Measurements from ENCODE around the gene EIF2AK2. TPM values are rescaled to one million over a fixed set of nuclear protein-coding genes. Genes with fewer than 3 reads are reported as not detected.

The EIF2AK2 gene
- total and polyA plus RNA-seq, 10 of the 15 experiments (the other 5 are each of a cell fraction or from before 2014, with no cell fraction given), result 16.2 to 81.4 (median 63.3) TPM

GRCh38 chr2:37171624-37171950, 14.8 kb upstream of the EIF2AK2 start:
- H3K4me2 ChIP-seq (ENCODE audit: control insufficient read depth, insufficient read depth), result no peak overlapping the region
- SMC1A ChIA-PET (ENCODE audit: uncharacterized antibody, unreplicated experiment), result interaction anchor here (0.6 to 1.5 kb wide), 2 partner anchors 67 to 706 kb away, joined by 3 read pairs; no protein-coding TSS in a partner anchor
- in situ Hi-C loops (cut with MboI), result no loop called here
- RAD21 ChIA-PET (ENCODE audit: unreplicated experiment), result no interaction called here
- no peaks in the 10 kb centered on the region for H4K20me1 ChIP-seq (ENCODE audit: control insufficient read depth, insufficient read depth)
- intact Hi-C loops (cut with micrococcal nuclease; ENCODE audit: unreplicated experiment), result no loop called here
- no peak overlapping the region for H2AFZ ChIP-seq (ENCODE audit: control insufficient read depth, low read depth, low read length)
- H3K36me3 ChIP-seq (ENCODE audit: control insufficient read depth in 2 of 2, insufficient read depth in 2 of 2, low read length in 1 of 2), result no peaks in the 10 kb centered on the region
- no peak overlapping the region for H3K27ac ChIP-seq (ENCODE audit: control insufficient read depth, insufficient read depth)
- H3K9ac ChIP-seq (ENCODE audit: control insufficient read depth, insufficient read depth, low read length), result no peak overlapping the region
- no peak for ATAC-seq
- no peaks in the 10 kb centered on the region for H3K9me3 ChIP-seq (replicated peaks; ENCODE audit: control insufficient read depth, insufficient read depth, low read length)
- H3K27me3 ChIP-seq (replicated peaks in 1 of 2; ENCODE audit: control insufficient read depth in 2 of 2, insufficient read depth in 2 of 2, low read length in 1 of 2), result no peaks in the 10 kb centered on the region
- no TSS peak for BruUV-seq (replicated peaks)
- no peaks in the 10 kb centered on the region for H3K79me2 ChIP-seq (ENCODE audit: control insufficient read depth, insufficient read depth, low read length)
- no peak for FAIRE-seq
- TF ChIP-seq FOS (IDR thresholded peaks at IDR 0.05; ENCODE audit: borderline replicate concordance, extremely low read depth, insufficient read length) (no peak), KAT2A (conservative IDR thresholded peaks at IDR 0.05; ENCODE audit: control insufficient read depth, low read depth, low read length) (no peak), IRF3 (IDR thresholded peaks at IDR 0.05) (no peak)
- no peak overlapping the region for H3K4me3 ChIP-seq
- POLR2A ChIA-PET, result interaction anchor here (1.0 kb wide), 1 partner anchor 15 kb away, joined by 3 read pairs; the partner anchor contains the start of gene EIF2AK2
- DNase-seq (ENCODE audit: low read depth, low spot score), result no peak
- H3K4me1 ChIP-seq (ENCODE audit: control insufficient read depth, insufficient read depth, low read length), result no peaks in the 10 kb centered on the region
- CTCF ChIA-PET, result interaction anchor here (0.6 to 1.1 kb wide), 3 partner anchors 41 to 205 kb away, joined by 3 to 4 read pairs (median 3); no protein-coding TSS in a partner anchor

- WGBS (ENCODE audit: insufficient coverage, insufficient replicate concordance, low lambda C conversion rate, missing lambda C conversion rate), result 27% methylated on average over 17 of the region's 17 CpGs
- intact Hi-C loops (cut with micrococcal nuclease; ENCODE audit: unreplicated experiment), result loop anchor here (1.0 to 10.0 kb wide), 4 partner anchors 114 to 709 kb away; no protein-coding TSS in a partner anchor
- H2AFZ ChIP-seq (ENCODE audit: control insufficient read depth, low read depth, low read length), result no peak overlapping the region
- ChIA-PET POLR2A (no interaction called here), CTCF (interaction anchor here (0.6 to 3.4 kb wide), 45 partner anchors 8 to 1340 kb away, joined by 3 to 23 read pairs (median 4); partner anchors contain the start of genes EIF2AK2 and SULT6B1), SMC1A (ENCODE audit: uncharacterized antibody, unreplicated experiment) (interaction anchor here (0.8 to 2.2 kb wide), 14 partner anchors 10 to 709 kb away, joined by 3 to 10 read pairs (median 4); partner anchors contain the start of genes CEBPZ, EIF2AK2 and NDUFAF7), RAD21 (ENCODE audit: unreplicated experiment) (interaction anchor here (1.0 to 2.0 kb wide), 5 partner anchors 12 to 709 kb away, joined by 3 to 7 read pairs (median 4); partner anchors contain the start of gene EIF2AK2)
- H3K27me3 ChIP-seq (replicated peaks in 1 of 2; ENCODE audit: control insufficient read depth in 2 of 2, insufficient read depth in 2 of 2, low read length in 1 of 2), result no peaks in the 10 kb centered on the region
- no peak overlapping the region for H3K4me2 ChIP-seq (ENCODE audit: control insufficient read depth, insufficient read depth)
- no peak overlapping the region for H3K4me3 ChIP-seq
- H3K4me1 ChIP-seq (ENCODE audit: control insufficient read depth, insufficient read depth, low read length), result no peaks in the 10 kb centered on the region
- in situ Hi-C loops (cut with MboI), result no loop called here
- H3K9me3 ChIP-seq (replicated peaks; ENCODE audit: control insufficient read depth, insufficient read depth, low read length), result no peaks in the 10 kb centered on the region; the same call in 1 of the 3 replicates
- no peaks in the 10 kb centered on the region for H3K79me2 ChIP-seq (ENCODE audit: control insufficient read depth, insufficient read depth, low read length)
- H4K20me1 ChIP-seq (ENCODE audit: control insufficient read depth, insufficient read depth), result no peaks in the 10 kb centered on the region
- no peak overlapping the region for H3K27ac ChIP-seq (ENCODE audit: control insufficient read depth, insufficient read depth)
- peak; percentile 91 for ATAC-seq
- no peak overlapping the region for H3K9ac ChIP-seq (ENCODE audit: control insufficient read depth, insufficient read depth, low read length)
- peak; percentile 92 for FAIRE-seq
- no peaks in the 10 kb centered on the region for H3K36me3 ChIP-seq (ENCODE audit: control insufficient read depth in 2 of 2, insufficient read depth in 2 of 2, low read length in 1 of 2)
- no TSS peak for BruUV-seq (replicated peaks)
- DNase-seq (ENCODE audit: low read depth, low spot score), result no peak
- TF ChIP-seq USF2 (IDR thresholded peaks at IDR 0.05; ENCODE audit: borderline replicate concordance, low read depth, low read length) (no peak), BCLAF1 (IDR thresholded peaks at IDR 0.05) (no peak), SMC3 (IDR thresholded peaks at IDR 0.05; ENCODE audit: borderline replicate concordance, low read length) (peak; percentile 54; the same call in 1 of the 2 replicates), CTCF (IDR thresholded peaks at IDR 0.05 in 2 of 3, conservative IDR thresholded peaks at IDR 0.05 in 1 of 3; ENCODE audit: control insufficient read depth in 2 of 3, extremely low read depth in 1 of 3, insufficient read depth in 1 of 3, low read depth in 3 of 3, low read length in 3 of 3) (peak; percentile 70 to 75 (median 73))
Measured at GRCh38 chr2:37168217-37168981, 11.6 kb upstream of the EIF2AK2 start.

Data from GM12878 (cell line).